NOMO-1 treated with dmso at 0.1 percent for 144 hours (cell line): ENCODE measurements around the gene TRIM24.
"Not testable (repeated sequence)": the region's sequence is repeated elsewhere in the genome, so short reads cannot be mapped to it uniquely, and the experiment has no call there.

Source experiments
- DNase-seq: peaks from one replicate; lab custom pipeline; 2025; ENCODE audit not compliant: unreplicated experiment; lab: John Stamatoyannopoulos, UW

Gene TRIM24

DNA sequence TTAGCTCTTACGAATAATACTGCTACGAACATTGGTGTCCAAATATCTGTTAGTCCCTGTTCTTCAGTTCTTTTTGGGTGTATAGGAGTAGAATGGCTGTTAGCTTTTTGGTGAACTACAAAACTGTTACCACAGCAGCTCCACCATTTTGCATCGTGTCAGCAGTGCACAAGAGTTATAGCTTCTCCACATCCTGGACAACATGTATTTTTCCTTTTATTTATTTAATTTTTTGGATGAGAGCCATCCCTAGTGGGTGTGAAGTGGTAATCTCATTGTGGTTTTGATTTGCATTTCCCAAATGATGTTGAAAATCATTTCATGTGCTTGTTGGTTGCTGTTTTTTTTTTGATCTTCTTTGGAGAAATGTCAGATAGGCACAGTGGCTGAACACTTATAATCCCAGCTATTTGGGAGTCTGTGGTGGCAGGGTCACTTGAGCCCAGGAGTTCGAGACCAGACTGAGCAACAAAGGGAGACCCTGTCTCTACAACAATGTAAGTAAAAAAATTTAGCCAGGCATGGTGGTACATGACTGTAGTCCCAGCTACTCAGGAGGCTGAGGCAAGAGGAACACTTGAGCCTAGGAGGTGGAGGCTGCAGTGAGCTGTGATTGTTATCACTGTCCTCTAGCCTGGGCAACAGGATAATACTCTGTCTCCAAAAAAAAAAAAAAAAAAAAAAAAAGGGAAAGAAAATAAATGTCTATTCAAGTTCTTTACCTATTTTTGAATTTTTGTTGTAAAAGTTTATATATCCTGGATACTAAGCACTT lies 31.7 kb downstream of the TRIM24 start:
- DNase-seq: no peak

DNA sequence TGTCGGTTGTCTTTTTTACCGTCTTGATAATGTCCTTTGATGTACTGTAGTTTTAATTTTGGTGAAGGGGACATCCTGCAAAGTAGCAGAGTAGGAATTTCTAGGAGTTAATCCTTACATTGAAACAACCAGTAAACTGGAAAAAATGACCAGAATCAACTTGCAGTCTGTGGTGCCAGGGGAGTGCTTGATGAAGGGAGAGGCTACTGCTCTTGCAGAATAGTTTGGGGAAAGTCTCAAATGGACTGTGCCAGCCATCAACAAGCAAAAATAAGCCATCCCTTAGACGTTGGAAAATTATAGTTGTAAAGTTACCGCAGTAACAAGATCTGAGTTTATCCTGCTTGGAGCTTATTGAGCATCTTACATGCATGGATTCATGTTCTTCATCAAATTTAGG lies 32.4 kb downstream of the TRIM24 start:
- DNase-seq: no peak

DNA sequence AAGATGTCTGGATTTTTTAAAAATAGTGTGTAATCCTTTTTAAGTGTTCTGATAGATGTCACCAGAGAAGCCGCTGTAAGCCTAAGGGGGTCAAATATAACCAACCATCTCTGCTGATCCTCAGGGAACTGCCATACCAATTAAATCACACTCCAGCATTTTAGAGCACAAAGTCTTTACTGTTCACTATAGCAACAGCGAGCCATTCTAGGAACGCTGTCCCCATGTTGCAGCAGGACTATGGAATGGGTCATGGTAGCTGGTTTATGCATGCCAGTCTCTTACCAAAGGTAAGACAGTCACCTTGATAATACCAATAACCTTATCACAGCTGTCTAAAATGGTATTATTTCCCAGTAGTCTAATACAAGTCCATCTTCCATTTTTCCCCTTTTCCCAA lies 33.5 kb downstream of the TRIM24 start:
- DNase-seq: no peak

DNA sequence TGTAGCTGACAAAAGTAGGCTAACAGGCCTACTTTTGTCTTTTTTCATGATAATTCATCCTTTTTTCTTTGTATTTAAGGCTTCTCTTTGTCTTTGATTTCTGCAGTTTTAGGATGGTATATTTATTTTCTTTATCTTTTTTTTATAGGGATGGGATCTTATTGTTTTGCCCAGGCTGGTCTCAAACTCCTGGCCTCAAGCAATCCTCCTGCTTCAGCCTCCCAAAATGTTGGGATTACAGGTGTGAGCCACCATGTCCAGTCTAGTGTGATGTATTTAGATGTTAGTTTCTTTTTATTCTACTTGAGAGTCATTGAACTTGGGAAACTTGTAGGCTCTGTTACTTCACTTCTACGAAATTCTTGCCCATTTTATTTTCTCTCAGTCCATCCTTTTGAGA lies 35.4 kb downstream of the TRIM24 start:
- DNase-seq: no peak

DNA sequence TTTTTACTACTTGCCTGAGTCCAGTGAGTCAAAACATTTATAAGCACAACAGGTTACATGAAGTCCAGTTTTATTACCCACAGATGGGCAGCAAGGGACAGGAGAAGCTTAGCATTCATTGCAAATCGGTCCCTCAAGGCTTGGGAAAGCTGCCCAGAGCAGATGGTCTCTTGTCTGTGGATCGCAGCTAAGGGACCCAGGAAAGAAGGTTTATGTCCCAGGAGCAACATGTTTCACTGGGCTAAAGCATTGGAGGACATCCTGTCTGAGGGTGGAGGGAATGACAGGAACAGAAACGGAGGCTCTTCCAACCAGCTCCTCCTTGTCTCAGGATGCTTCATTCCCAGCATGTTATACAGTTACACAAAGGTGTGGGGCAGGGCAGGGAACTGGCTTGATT lies 39.3 kb downstream of the TRIM24 start:
- DNase-seq: no peak

DNA sequence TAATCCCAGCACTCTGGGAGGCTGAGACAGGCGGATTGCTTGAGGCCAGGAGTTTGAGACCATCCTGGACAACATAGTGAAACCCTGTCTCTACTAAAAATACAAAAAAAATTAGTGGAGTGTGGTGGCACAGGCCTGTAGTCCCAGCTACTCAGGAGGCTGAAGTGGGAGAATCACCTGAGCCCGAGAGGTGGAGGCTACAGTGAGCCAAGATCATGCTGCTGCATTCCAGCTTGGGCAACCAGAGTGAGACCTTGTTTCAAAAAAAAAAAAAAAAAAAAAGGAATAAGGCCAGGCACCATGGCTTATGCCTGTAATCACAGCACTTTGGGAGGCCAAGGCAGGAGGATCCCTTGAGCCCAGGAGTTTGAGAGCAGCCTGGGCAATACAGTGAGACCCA lies 40.2 kb downstream of the TRIM24 start:
- not testable (repeated sequence) for DNase-seq

DNA sequence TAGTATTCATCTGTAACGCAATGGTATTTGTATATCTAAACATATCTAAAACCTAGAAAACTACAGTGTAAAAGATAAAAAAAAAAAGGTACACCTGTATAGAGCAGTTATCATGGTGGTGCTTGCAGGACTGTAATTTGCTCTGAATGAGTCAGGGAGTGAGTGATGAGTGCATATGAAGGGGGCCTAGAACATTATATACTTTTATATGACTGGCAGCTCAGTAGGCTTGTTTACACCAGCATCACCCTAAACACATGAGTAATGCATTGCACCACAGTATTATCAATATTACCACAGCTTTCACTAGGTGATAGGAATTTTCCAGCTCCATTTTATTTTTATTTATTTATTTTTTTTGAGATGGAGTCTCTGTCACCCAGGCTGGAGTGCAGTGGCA lies 40.8 kb downstream of the TRIM24 start:
- DNase-seq: no peak

DNA sequence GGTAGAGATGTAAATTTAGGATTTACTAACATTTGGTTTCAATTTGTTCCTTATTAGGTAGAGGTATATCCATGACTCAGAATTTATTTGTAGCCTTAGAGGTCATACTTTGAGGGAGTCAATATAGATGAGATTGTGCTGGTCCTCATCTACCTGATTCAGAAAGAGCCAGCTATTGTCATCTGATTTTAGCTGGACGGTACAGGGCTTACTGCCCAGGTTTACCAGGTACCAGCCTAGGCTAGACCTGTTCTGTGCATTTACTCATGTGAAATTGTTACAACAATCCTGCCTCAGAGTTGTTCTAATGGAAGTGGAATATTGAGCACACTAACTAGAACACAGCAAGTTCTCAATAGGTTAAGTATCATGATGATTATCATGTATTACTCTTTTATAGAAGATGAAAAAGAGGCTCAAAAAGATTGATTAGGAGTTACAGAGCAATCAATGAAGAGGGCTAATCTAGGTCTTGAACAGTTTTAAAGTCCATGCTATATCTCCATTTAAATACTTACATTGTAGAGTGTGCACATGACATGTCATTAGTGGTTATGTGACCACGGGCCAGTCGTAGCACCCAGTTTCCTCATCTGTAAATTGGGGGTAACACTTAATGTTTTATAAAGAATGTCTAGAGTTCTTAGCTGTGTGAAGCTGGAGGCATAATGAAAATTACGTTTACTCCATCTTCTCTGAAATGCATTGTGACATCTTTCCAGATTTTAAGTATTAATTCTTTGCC lies 42.1 kb downstream of the TRIM24 start:
- no peak for DNase-seq

DNA sequence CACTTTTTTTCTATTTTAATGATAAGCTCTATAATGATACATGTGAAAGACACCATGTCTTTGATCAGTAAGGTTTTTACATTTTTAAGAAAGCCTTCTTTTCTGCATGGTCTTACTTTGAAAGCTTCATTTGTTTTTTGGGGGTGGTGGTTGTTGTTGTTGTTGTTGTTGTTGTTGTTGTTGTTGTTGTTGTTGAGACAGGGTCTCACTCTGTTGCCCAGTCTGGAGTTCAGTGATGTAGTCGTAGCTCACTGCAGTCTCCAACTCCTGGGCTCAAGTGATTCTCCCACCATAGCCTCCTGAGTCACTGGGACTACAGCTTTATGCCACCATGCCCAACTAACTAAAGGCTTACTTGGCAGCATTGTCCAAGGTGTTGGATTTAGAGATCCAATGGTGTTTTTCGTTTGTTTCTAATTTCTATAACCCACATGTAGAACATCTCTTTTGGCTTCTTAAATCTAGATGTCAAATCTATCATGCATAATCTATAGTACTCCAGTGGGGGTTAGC lies 45.4 kb downstream of the TRIM24 start:
- DNase-seq: no peak

DNA sequence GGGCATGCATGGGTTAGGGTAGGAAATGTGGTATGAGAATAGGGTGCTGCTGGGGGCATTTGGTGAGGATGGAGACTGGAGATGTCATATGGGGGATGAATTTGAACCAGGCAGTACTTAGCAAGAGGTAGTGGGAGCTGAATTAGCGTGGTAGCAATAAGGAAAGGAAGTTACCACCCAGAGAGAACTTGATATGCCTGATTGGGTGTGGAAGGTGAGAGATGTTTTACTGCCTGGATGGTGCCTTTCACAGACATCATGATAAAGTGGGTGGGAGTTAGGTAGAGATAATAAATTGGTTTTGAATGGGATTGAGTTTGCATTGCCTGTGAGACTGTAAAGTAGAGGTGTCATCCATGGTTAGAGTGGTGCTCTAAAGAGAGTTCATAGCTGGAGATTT lies 46.7 kb downstream of the TRIM24 start:
- no peak for DNase-seq

DNA sequence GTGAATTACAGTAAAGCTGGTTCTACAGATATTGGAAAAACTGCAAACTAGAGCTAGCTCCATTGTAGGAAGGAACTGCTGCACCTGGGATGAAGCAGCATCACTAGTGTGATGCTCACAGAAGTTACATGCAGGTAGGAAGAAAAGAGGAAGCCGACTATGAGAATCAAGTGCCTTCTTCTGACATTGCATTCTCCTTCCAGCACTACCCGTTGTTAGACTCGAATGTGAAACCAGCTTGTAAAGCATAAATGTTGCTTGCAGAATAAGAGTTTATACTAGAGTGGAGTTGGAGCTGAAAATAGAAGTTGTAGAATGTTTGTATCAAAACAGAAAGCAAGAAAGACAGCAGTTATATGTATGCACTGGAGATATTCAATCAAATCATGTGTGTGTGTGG lies 49.9 kb downstream of the TRIM24 start:
- no peak for DNase-seq

DNA sequence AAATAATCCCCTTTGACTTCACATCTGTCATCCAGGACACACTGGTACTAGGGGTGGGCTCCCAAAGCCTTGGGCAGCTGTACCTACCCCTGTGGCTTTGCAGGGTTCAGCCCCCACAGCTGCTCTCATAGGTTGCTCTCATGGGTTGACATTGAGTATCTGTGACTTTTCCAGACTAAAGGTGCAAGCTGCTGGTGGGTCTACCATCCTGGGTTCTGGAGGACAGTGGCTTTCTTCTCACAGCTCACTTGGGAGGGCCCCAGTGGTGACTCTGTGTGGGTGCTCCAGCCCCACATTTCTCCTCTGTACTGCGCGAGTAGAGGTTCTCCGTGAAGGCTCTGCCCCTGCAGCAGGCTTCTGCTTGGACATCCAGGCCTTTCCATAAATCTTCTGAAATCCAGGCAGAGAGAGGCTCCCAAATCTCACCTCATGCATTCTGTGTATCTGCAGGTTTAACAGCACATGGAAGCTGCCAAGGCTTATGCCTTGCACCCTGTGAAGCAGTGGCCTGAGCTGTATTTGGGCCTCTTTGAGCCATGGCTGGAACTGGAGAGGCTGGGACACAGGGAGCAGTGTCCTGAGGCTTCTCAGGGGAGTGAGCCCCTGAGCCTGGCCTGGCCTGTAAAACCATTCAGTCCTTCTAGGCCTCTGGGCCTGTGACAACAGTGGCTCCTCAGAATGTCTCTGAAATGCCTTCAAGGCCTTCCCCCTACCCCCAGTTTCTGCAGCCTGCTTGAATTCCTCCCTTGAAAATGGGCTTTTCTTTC lies 52.2 kb downstream of the TRIM24 start:
- DNase-seq: no peak

DNA sequence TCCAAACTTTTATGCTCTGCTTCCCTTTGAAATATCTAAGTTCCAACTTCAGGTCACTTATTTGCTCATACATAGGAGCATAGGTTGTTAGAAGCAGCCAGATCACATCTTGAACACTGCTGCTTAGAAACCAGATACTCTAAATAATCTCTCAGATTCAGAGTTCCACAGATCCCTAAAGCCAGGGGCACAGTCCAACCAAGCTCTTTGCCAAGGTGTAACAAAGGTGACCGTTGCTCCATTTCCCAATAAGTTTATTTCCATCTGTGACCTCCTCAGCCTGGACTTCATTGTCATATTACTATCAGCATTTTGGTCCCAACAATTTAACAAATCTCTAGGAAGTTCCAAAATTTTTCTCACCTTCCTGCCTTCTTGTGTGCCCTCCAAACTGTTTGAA lies 52.8 kb downstream of the TRIM24 start:
- DNase-seq: no peak

DNA sequence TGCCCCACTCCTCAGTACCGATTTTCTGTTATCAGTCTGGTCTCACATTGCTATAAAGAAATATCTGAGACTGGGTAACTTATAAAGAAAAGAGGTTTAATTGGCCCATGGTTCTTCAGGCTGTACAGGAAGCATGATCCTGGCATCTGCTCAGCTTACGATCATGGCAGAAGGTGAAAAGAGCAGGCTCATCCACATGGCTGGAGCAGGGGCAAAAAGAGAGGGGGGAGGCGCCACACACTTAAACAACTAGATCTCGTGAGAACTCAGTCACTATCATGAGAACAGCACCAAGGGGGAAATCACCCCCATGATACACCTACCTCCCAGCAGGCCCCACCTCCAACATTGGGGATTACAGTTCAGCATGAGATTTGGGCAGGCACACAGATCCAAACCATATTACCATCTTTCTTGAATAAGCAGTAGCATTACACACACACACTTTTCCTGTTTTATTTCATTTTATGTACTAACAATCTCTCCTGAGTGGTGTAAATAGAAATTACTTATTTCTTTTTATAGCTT lies 53.3 kb downstream of the TRIM24 start:
- DNase-seq: no peak

DNA sequence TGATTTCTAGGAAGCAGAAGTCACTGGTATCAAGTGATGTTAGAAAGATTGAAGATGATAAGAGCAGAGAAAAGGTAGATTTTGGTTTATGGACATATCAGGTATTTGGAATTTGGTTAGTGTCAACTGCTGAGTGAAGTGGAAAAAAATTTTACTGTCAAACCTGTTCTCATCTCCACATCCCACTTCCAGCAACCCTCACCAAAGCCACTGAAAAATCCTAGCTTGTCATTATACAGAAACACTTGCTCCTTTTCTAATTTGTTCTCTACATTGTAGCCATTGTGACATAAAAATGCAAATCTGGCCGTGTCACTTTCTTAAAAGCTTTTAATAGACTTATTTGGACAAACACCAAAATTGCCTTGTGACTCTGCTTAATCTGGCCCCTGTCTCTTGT lies 54.0 kb downstream of the TRIM24 start:
- DNase-seq: no peak

DNA sequence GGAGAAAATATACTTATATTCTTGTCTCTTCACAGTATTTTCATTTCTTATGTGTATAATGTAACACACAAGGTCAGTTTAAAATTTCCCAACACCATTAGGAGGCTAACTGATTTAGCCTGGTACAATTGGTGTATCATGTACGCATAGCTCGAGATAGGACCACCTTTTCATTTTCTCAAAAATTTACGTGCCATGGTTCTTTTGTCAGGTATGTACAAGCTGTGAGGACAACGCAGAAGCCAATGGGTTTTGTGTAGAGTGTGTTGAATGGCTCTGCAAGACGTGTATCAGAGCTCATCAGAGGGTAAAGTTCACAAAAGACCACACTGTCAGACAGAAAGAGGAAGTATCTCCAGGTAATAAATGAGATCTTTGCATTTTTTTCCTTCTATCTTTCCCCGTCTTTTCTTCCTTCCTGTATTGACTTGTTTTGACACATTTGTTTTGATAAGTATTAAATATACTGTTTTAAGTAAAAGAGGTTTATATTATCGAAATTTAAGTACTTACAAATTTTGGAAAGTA lies 55.0 kb downstream of the TRIM24 start:
- DNase-seq: no peak

DNA sequence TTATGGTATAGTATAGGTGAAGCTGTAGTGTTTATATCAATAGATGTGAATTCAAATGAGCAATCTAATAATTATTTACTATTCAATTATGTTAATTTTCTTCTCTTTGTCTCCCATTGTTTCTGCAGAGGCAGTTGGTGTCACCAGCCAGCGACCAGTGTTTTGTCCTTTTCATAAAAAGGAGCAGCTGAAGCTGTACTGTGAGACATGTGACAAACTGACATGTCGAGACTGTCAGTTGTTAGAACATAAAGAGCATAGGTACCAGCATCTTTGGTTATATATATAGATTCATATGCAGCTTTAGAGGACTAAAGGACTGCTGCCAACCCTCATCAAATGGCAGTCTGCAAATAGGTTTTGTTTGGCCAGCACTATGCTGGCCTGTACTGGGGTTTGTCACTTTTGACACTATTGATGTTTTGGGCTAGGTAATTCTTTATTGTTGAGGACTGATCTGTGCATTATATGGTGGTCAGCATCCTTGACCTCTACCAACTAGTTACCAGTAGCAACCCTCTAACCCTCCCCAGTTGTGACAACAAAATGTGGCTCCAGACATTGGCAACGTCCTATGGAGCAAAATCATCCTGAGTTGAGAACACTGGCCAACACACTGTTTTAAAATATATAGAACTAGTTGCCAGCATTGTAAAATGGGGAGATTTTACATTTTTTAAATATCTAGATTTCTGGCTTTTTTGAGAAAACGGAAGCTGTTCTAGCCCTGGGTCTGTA lies 59.2 kb downstream of the TRIM24 start:
- DNase-seq: no peak

DNA sequence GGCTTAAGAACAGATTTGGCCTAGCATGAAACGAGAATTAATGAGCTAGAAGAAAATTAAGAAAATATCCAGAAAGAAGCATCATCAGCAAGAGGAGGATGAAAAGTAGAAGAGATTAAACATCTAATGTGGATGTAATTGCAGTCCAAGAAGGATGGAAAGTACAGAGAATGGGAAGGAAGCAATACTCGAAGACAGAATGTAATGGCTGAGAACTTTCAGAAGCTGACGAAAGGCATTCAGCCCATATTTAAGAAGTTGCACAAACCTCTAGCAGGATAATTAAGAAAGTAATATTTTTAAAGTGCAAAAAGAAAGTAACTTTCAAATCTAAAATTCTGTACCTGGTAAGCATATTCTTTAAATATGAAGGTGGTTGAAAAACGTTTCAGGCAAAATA lies 60.7 kb downstream of the TRIM24 start:
- DNase-seq: no peak

DNA sequence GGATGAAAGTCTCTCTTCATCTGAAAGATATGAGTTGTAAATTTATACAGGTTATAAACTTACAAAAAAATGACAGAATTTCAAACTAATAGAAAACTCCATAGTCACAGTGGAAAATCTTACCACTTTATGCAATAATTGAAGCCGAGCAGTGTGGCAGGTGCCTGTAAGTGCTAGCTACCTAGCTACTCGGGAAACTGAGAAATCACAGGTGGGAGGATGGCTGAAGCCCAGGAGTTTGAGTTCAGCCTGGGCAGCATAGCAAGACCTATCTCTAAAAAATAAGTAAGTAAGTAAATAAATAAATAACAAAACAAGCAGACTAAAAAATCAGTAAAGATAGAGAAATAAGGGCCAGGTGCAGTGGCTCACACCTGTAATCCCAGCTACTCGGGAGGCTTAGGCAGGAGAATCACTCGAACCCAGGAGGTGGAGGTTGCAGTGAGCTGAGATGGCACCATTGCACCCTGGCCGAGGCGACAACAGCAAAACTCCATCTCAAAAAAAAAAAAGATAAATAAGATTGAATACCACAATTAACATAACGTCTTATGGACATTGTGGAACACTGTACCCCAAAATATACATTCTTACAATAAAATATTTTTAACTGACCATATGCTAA lies 61.9 kb downstream of the TRIM24 start:
- no peak for DNase-seq

DNA sequence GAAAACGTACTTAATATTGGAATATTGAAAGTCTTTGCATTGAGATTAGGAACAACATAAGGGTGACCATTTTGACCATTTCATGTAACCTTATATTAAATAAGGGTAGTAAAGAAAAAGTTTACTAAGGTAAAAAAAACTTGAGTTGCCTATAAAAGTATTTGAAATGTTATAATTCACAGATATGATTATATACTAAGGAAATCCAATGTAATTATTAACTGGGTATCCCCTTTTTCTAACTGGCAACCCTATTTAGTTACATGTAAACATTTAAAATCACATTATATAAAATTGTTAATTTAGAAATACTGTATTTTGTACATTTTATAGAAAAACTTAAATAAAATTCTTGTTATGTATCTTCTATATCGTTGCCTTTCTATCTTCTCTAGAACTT lies 64.2 kb downstream of the TRIM24 start:
- no peak for DNase-seq
